ENCODE results near the gene TRIM63.

DNA sequence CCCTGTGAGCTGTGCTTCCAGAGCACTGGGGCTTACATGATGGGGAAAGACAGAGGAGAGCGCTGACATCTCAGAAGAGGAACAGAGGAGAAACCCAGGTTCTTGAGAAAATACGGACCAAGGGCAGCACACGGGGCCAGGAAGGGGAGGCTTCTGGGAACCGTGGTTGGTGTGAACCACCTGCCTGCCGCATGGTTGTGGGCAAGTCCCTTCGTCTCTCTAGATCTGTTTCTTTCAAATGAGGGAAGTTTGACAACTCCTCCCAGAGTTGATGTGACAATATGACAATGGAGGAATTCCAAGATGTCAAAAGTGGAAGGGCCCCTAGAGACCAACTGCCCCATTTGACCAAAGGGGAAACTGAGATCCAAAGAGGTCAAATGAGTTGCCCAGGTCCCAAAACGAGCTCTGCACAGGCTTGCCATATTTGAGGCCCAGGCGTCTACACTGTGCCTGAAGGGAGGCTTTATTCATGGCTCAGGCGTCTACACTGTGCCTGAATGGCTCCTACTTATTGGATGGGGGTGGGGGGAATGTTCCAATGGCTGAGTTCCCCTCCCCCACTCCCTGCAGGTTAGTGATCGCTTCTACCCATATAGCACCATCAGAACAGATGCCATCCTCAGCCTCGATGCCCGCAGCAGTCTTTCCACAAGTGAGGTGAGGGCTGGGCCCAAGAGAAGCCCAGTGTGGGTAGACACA lies 34.6 kb downstream of the TRIM63 start:
- TF ChIP-seq, protein P1, sequence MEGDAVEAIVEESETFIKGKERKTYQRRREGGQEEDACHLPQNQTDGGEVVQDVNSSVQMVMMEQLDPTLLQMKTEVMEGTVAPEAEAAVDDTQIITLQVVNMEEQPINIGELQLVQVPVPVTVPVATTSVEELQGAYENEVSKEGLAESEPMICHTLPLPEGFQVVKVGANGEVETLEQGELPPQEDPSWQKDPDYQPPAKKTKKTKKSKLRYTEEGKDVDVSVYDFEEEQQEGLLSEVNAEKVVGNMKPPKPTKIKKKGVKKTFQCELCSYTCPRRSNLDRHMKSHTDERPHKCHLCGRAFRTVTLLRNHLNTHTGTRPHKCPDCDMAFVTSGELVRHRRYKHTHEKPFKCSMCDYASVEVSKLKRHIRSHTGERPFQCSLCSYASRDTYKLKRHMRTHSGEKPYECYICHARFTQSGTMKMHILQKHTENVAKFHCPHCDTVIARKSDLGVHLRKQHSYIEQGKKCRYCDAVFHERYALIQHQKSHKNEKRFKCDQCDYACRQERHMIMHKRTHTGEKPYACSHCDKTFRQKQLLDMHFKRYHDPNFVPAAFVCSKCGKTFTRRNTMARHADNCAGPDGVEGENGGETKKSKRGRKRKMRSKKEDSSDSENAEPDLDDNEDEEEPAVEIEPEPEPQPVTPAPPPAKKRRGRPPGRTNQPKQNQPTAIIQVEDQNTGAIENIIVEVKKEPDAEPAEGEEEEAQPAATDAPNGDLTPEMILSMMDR (IDR thresholded peaks at IDR 0.05): no peak
- TF ChIP-seq POLR2A (IDR thresholded peaks at IDR 0.05): no peak
